ENCODE results near the gene CCDC150. TPM values are rescaled to one million over a fixed set of nuclear protein-coding genes. Genes with fewer than 3 reads are reported as not detected.

The CCDC150 gene
- polyA plus RNA-seq, 2 donors = 1.5 to 2.6 TPM

GRCh38 chr2:196618661-196619060 lies 20.9 kb upstream of the CCDC150 start:
- WGBS, 2 donors = 85 to 89% methylated on average over 4 of the region's 4 CpGs
- H3K27me3 ChIP-seq (ENCODE audit: control insufficient read depth in 1 of 2, insufficient read depth in 2 of 2, low read length in 2 of 2) = no peaks in the 10 kb centered on the region
- no peaks in the 10 kb centered on the region for H3K9me3 ChIP-seq (ENCODE audit: control insufficient read depth in 2 of 2, insufficient read depth in 1 of 2, low read depth in 1 of 2, low read length in 1 of 2)

GRCh38 chr2:196630531-196630930 lies 9.0 kb upstream of the CCDC150 start:
- H3K36me3 ChIP-seq (ENCODE audit: control insufficient read depth in 2 of 2, insufficient read depth in 2 of 2, low read length in 1 of 2) = no peaks in the 10 kb centered on the region
- no peaks in the 10 kb centered on the region for H3K27me3 ChIP-seq (ENCODE audit: control insufficient read depth in 1 of 2, insufficient read depth in 2 of 2, low read length in 2 of 2)
- H3K4me3 ChIP-seq (ENCODE audit: low read depth in 1 of 2, low read length in 2 of 2) = no peak overlapping the region
- 68 to 95% methylated on average over 2 of the region's 2 CpGs for WGBS, 2 donors
- no peak overlapping the region for H3K27ac ChIP-seq (ENCODE audit: low read depth in 2 of 2, low read length in 1 of 2)
- no peaks in the 10 kb centered on the region for H3K9me3 ChIP-seq (ENCODE audit: control insufficient read depth in 2 of 2, insufficient read depth in 1 of 2, low read depth in 1 of 2, low read length in 1 of 2)
- no peaks in the 10 kb centered on the region for H3K4me1 ChIP-seq (ENCODE audit: control insufficient read depth in 2 of 2, insufficient read depth in 2 of 2, low read length in 1 of 2)

More at GRCh38 chr2:196618661-196619060, 20.9 kb upstream of the CCDC150 start:
- Histone ChIP-seq H3K27ac (ENCODE audit: low read depth in 2 of 2, low read length in 1 of 2) (no peak overlapping the region), H3K4me1 (ENCODE audit: control insufficient read depth in 2 of 2, insufficient read depth in 2 of 2, low read length in 1 of 2) (no peaks in the 10 kb centered on the region), H3K4me3 (ENCODE audit: low read depth in 1 of 2, low read length in 2 of 2) (no peak overlapping the region), H3K36me3 (ENCODE audit: control insufficient read depth in 2 of 2, insufficient read depth in 2 of 2, low read length in 1 of 2) (no peaks in the 10 kb centered on the region)

- 65 to 70% methylated on average over 2 of the region's 2 CpGs for WGBS, 2 donors
- Histone ChIP-seq H3K4me1 (ENCODE audit: control insufficient read depth in 2 of 2, insufficient read depth in 2 of 2, low read length in 1 of 2) (no peaks in the 10 kb centered on the region), H3K27me3 (ENCODE audit: control insufficient read depth in 1 of 2, insufficient read depth in 2 of 2, low read length in 2 of 2) (no peaks in the 10 kb centered on the region), H3K9me3 (ENCODE audit: control insufficient read depth in 2 of 2, insufficient read depth in 1 of 2, low read depth in 1 of 2, low read length in 1 of 2) (no peaks in the 10 kb centered on the region), H3K27ac (ENCODE audit: low read depth in 2 of 2, low read length in 1 of 2) (no peak overlapping the region), H3K4me3 (ENCODE audit: low read depth in 1 of 2, low read length in 2 of 2) (no peak overlapping the region), H3K36me3 (ENCODE audit: control insufficient read depth in 2 of 2, insufficient read depth in 2 of 2, low read length in 1 of 2) (no peaks in the 10 kb centered on the region)
Observed at GRCh38 chr2:196635156-196635555, 4.4 kb upstream of the CCDC150 start.

- no peaks in the 10 kb centered on the region for H3K4me1 ChIP-seq (ENCODE audit: control insufficient read depth in 2 of 2, insufficient read depth in 2 of 2, low read length in 1 of 2)
- WGBS, 2 donors = 94% methylated on average over 19 of the region's 19 CpGs
- no peaks in the 10 kb centered on the region for H3K9me3 ChIP-seq (ENCODE audit: control insufficient read depth in 2 of 2, insufficient read depth in 1 of 2, low read depth in 1 of 2, low read length in 1 of 2)
- H3K27me3 ChIP-seq (ENCODE audit: control insufficient read depth in 1 of 2, insufficient read depth in 2 of 2, low read length in 2 of 2) = no peaks in the 10 kb centered on the region
- no peaks in the 10 kb centered on the region for H3K36me3 ChIP-seq (ENCODE audit: control insufficient read depth in 2 of 2, insufficient read depth in 2 of 2, low read length in 1 of 2)
- H3K4me3 ChIP-seq (ENCODE audit: low read depth in 1 of 2, low read length in 2 of 2) = peak overlapping the region in 1 of 2 donors; percentile 83
- no peak overlapping the region for H3K27ac ChIP-seq (ENCODE audit: low read depth in 2 of 2, low read length in 1 of 2)
Observed at GRCh38 chr2:196638765-196639164, 750 bp upstream of the CCDC150 start.

GRCh38 chr2:196640031-196640548 lies 575 bp downstream of the CCDC150 start:
- WGBS, 2 donors = 10 to 11% methylated on average over 12 of the region's 12 CpGs

GRCh38 chr2:196649202-196649601 lies 9.7 kb downstream of the CCDC150 start:
- Histone ChIP-seq H3K27ac (ENCODE audit: low read depth in 2 of 2, low read length in 1 of 2) (no peak overlapping the region), H3K36me3 (ENCODE audit: control insufficient read depth in 2 of 2, insufficient read depth in 2 of 2, low read length in 1 of 2) (no peaks in the 10 kb centered on the region), H3K4me3 (ENCODE audit: low read depth in 1 of 2, low read length in 2 of 2) (no peak overlapping the region), H3K4me1 (ENCODE audit: control insufficient read depth in 2 of 2, insufficient read depth in 2 of 2, low read length in 1 of 2) (no peaks in the 10 kb centered on the region), H3K27me3 (ENCODE audit: control insufficient read depth in 1 of 2, insufficient read depth in 2 of 2, low read length in 2 of 2) (no peaks in the 10 kb centered on the region), H3K9me3 (ENCODE audit: control insufficient read depth in 2 of 2, insufficient read depth in 1 of 2, low read depth in 1 of 2, low read length in 1 of 2) (peaks cover 2 to 6% of the 10 kb centered on the region in 2 donors)
- WGBS, 2 donors = 97 to 100% methylated on average over 4 of the region's 4 CpGs

More at GRCh38 chr2:196640031-196640548, 575 bp downstream of the CCDC150 start:
- no peaks in the 10 kb centered on the region for H3K9me3 ChIP-seq (ENCODE audit: control insufficient read depth in 2 of 2, insufficient read depth in 1 of 2, low read depth in 1 of 2, low read length in 1 of 2)
- no peaks in the 10 kb centered on the region for H3K27me3 ChIP-seq (ENCODE audit: control insufficient read depth in 1 of 2, insufficient read depth in 2 of 2, low read length in 2 of 2)
- no peaks in the 10 kb centered on the region for H3K4me1 ChIP-seq (ENCODE audit: control insufficient read depth in 2 of 2, insufficient read depth in 2 of 2, low read length in 1 of 2)
- H3K36me3 ChIP-seq (ENCODE audit: control insufficient read depth in 2 of 2, insufficient read depth in 2 of 2, low read length in 1 of 2) = no peaks in the 10 kb centered on the region
- H3K27ac ChIP-seq (ENCODE audit: low read depth in 2 of 2, low read length in 1 of 2) = no peak overlapping the region
- peak overlapping the region; percentile 76 to 83 for H3K4me3 ChIP-seq (ENCODE audit: low read depth in 1 of 2, low read length in 2 of 2)

GRCh38 chr2:196651387-196652094 lies 12.0 kb downstream of the CCDC150 start:
- Histone ChIP-seq H3K4me1 (ENCODE audit: control insufficient read depth in 2 of 2, insufficient read depth in 2 of 2, low read length in 1 of 2) (no peaks in the 10 kb centered on the region), H3K27me3 (ENCODE audit: control insufficient read depth in 1 of 2, insufficient read depth in 2 of 2, low read length in 2 of 2) (no peaks in the 10 kb centered on the region), H3K4me3 (ENCODE audit: low read depth in 1 of 2, low read length in 2 of 2) (no peak overlapping the region), H3K36me3 (ENCODE audit: control insufficient read depth in 2 of 2, insufficient read depth in 2 of 2, low read length in 1 of 2) (no peaks in the 10 kb centered on the region), H3K9me3 (ENCODE audit: control insufficient read depth in 2 of 2, insufficient read depth in 1 of 2, low read depth in 1 of 2, low read length in 1 of 2) (peaks cover 2 to 6% of the 10 kb centered on the region in 2 donors), H3K27ac (ENCODE audit: low read depth in 2 of 2, low read length in 1 of 2) (no peak overlapping the region)
- 70 to 71% methylated on average over 4 of the region's 4 CpGs for WGBS, 2 donors

- no peak overlapping the region for H3K4me3 ChIP-seq (ENCODE audit: low read depth in 1 of 2, low read length in 2 of 2)
- WGBS, 2 donors = 100% methylated on average over 1 of the region's 1 CpG
- no peaks in the 10 kb centered on the region for H3K36me3 ChIP-seq (ENCODE audit: control insufficient read depth in 2 of 2, insufficient read depth in 2 of 2, low read length in 1 of 2)
- H3K4me1 ChIP-seq (ENCODE audit: control insufficient read depth in 2 of 2, insufficient read depth in 2 of 2, low read length in 1 of 2) = no peaks in the 10 kb centered on the region
- peaks cover 2 to 6% of the 10 kb centered on the region in 2 donors for H3K9me3 ChIP-seq (ENCODE audit: control insufficient read depth in 2 of 2, insufficient read depth in 1 of 2, low read depth in 1 of 2, low read length in 1 of 2)
- no peak overlapping the region for H3K27ac ChIP-seq (ENCODE audit: low read depth in 2 of 2, low read length in 1 of 2)
- H3K27me3 ChIP-seq (ENCODE audit: control insufficient read depth in 1 of 2, insufficient read depth in 2 of 2, low read length in 2 of 2) = no peaks in the 10 kb centered on the region
Observed at GRCh38 chr2:196652869-196653268, 13.4 kb downstream of the CCDC150 start.

- Histone ChIP-seq H3K36me3 (ENCODE audit: control insufficient read depth in 2 of 2, insufficient read depth in 2 of 2, low read length in 1 of 2) (no peaks in the 10 kb centered on the region), H3K4me1 (ENCODE audit: control insufficient read depth in 2 of 2, insufficient read depth in 2 of 2, low read length in 1 of 2) (no peaks in the 10 kb centered on the region), H3K27ac (ENCODE audit: low read depth in 2 of 2, low read length in 1 of 2) (no peak overlapping the region), H3K4me3 (ENCODE audit: low read depth in 1 of 2, low read length in 2 of 2) (no peak overlapping the region), H3K9me3 (ENCODE audit: control insufficient read depth in 2 of 2, insufficient read depth in 1 of 2, low read depth in 1 of 2, low read length in 1 of 2) (peaks cover 2 to 6% of the 10 kb centered on the region in 2 donors), H3K27me3 (ENCODE audit: control insufficient read depth in 1 of 2, insufficient read depth in 2 of 2, low read length in 2 of 2) (no peaks in the 10 kb centered on the region)
- 87 to 89% methylated on average over 1 of the region's 1 CpG for WGBS, 2 donors
Observed at GRCh38 chr2:196653843-196654242, 14.3 kb downstream of the CCDC150 start.

GRCh38 chr2:196655761-196656160 lies 16.2 kb downstream of the CCDC150 start:
- no peaks in the 10 kb centered on the region for H3K36me3 ChIP-seq (ENCODE audit: control insufficient read depth in 2 of 2, insufficient read depth in 2 of 2, low read length in 1 of 2)
- H3K9me3 ChIP-seq (ENCODE audit: control insufficient read depth in 2 of 2, insufficient read depth in 1 of 2, low read depth in 1 of 2, low read length in 1 of 2) = peaks cover 2 to 6% of the 10 kb centered on the region in 2 donors
- no peak overlapping the region for H3K4me3 ChIP-seq (ENCODE audit: low read depth in 1 of 2, low read length in 2 of 2)
- H3K27ac ChIP-seq (ENCODE audit: low read depth in 2 of 2, low read length in 1 of 2) = no peak overlapping the region
- H3K27me3 ChIP-seq (ENCODE audit: control insufficient read depth in 1 of 2, insufficient read depth in 2 of 2, low read length in 2 of 2) = no peaks in the 10 kb centered on the region
- WGBS, 2 donors = 59 to 70% methylated on average over 1 of the region's 1 CpG
- H3K4me1 ChIP-seq (ENCODE audit: control insufficient read depth in 2 of 2, insufficient read depth in 2 of 2, low read length in 1 of 2) = no peaks in the 10 kb centered on the region
